GM12875 (cell line): Measurements from ENCODE around the gene GLB1L3.

Source experiments
- H3K4me3 ChIP-seq: one replicate; pipeline ENCODE4 v1.5.1; 2011; ENCODE audit warnings: low read depth, low read length, control low read depth
- CTCF ChIP-seq: IDR thresholded peaks from 2 replicates; pipeline ENCODE4 v1.5.1; 2011; ENCODE audit warnings: low read depth, mild to moderate bottlenecking, control low read depth, inconsistent platforms, low read length, moderate library complexity, borderline replicate concordance; ENCODE audit not compliant: insufficient read depth

Gene GLB1L3

GRCh38 chr11:134287561-134287960 lies 11.4 kb downstream of the GLB1L3 start:
- H3K4me3 ChIP-seq, result no peak overlapping the region
- TF ChIP-seq CTCF, result no peak

- H3K4me3 ChIP-seq, result no peak overlapping the region
- TF ChIP-seq CTCF, result no peak
Observed at GRCh38 chr11:134288486-134288885, 12.3 kb downstream of the GLB1L3 start.

- TF ChIP-seq CTCF, result no peak
- H3K4me3 ChIP-seq, result no peak overlapping the region
Observed at GRCh38 chr11:134289167-134289566, 13.0 kb downstream of the GLB1L3 start.

- TF ChIP-seq CTCF, result no peak
- H3K4me3 ChIP-seq, result no peak overlapping the region
Observed at GRCh38 chr11:134289789-134290188, 13.6 kb downstream of the GLB1L3 start.

- no peak for TF ChIP-seq CTCF
- H3K4me3 ChIP-seq, result no peak overlapping the region
Observed at GRCh38 chr11:134290646-134291045, 14.5 kb downstream of the GLB1L3 start.

- no peak for TF ChIP-seq CTCF
- H3K4me3 ChIP-seq, result no peak overlapping the region
Observed at GRCh38 chr11:134291196-134291595, 15.0 kb downstream of the GLB1L3 start.

- no peak overlapping the region for H3K4me3 ChIP-seq
- no peak for TF ChIP-seq CTCF
Observed at GRCh38 chr11:134292661-134293060, 16.5 kb downstream of the GLB1L3 start.
